ENCODE measurements around the gene TRIM7. TPM values are rescaled to one million over a fixed set of nuclear protein-coding genes. Genes with fewer than 3 reads are reported as not detected.
"Not testable (repeated sequence)": the region's sequence is repeated elsewhere in the genome, so short reads cannot be mapped to it uniquely, and the experiment has no call there.

The TRIM7 gene
- polyA plus RNA-seq, 4 donors, result 0.16 to 0.56 (median 0.30) TPM

- peak in 2 of 4 donors; percentile 51 to 58 for DNase-seq (ENCODE audit: low read depth in 4 of 4, low spot score in 3 of 4)
These were observed 45.5 kb downstream of the TRIM7 start for GRCh38 chr5:181159286-181160151.

- no peak for DNase-seq (ENCODE audit: low read depth in 4 of 4, low spot score in 3 of 4)
These were observed 46.1 kb downstream of the TRIM7 start for GRCh38 chr5:181158869-181159268.

- DNase-seq (ENCODE audit: low read depth in 4 of 4, low spot score in 3 of 4), result no peak
These were observed 48.2 kb downstream of the TRIM7 start for GRCh38 chr5:181156758-181157157.

GRCh38 chr5:181153814-181154213, 51.2 kb downstream of the TRIM7 start:
- no peak for DNase-seq (ENCODE audit: low read depth in 4 of 4, low spot score in 3 of 4)

- DNase-seq (ENCODE audit: low read depth in 4 of 4, low spot score in 3 of 4), result no peak
These were observed 52.6 kb downstream of the TRIM7 start for GRCh38 chr5:181152406-181152805.

- DNase-seq (ENCODE audit: low read depth in 4 of 4, low spot score in 3 of 4), result no peak
These were observed 53.9 kb downstream of the TRIM7 start for GRCh38 chr5:181151146-181151545.

- no peak for DNase-seq (ENCODE audit: low read depth in 4 of 4, low spot score in 3 of 4)
These were observed 54.9 kb downstream of the TRIM7 start for GRCh38 chr5:181149806-181150733.

- DNase-seq (ENCODE audit: low read depth in 4 of 4, low spot score in 3 of 4), result no peak
These were observed 55.6 kb downstream of the TRIM7 start for GRCh38 chr5:181149355-181149754.

GRCh38 chr5:181146927-181147636, 57.9 kb downstream of the TRIM7 start, which contains the start of gene OR2V2:
OR2V2 (plus strand) TSS chr5:181147586; CDS start chr5:181154943, 7,357 bp downstream.
- not testable (repeated sequence) for DNase-seq (ENCODE audit: low read depth in 4 of 4, low spot score in 3 of 4)

GRCh38 chr5:181145133-181145532, 59.9 kb downstream of the TRIM7 start:
- no peak for DNase-seq (ENCODE audit: low read depth in 4 of 4, low spot score in 3 of 4)

Other genes starting within 250 kb of the TRIM7 start
- under 1 TPM in 3 of 4 donors, not detected in 1; 0.05 to 0.11 (median 0.10) TPM for gene BTNL3, start 216.3 kb downstream of the TRIM7 start, polyA plus RNA-seq (ENCODE audit: insufficient read length in 4 of 4)
- 10 to 100 TPM in 1 of 4 donors, 1 to 10 TPM in 3; 4.2 to 10.0 (median 7.4) TPM for gene BTNL9, start 164.9 kb downstream of the TRIM7 start, polyA plus RNA-seq (ENCODE audit: insufficient read length in 4 of 4)
- gene OR2V1, start 74.0 kb downstream of the TRIM7 start, polyA plus RNA-seq (ENCODE audit: insufficient read length in 4 of 4), result not detected
- gene OR2V2, start 57.6 kb downstream of the TRIM7 start, polyA plus RNA-seq (ENCODE audit: insufficient read length in 4 of 4), result under 1 TPM in 2 of 4 donors, not detected in 2; 0.05 to 0.06 TPM
- gene TRIM41, start 18.1 kb upstream of the TRIM7 start, polyA plus RNA-seq (ENCODE audit: insufficient read length in 4 of 4), result 10 to 100 TPM; 21.0 to 39.0 (median 31.6) TPM
- gene RACK1, start 38.7 kb upstream of the TRIM7 start, polyA plus RNA-seq (ENCODE audit: insufficient read length in 4 of 4), result 1,000 to 10,000 TPM; 2,197 to 2,695 (median 2,429) TPM
- 10 to 100 TPM; 23.4 to 42.5 (median 27.2) TPM for gene TRIM52, start 55.9 kb upstream of the TRIM7 start, polyA plus RNA-seq (ENCODE audit: insufficient read length in 4 of 4)
- not detected for gene OR4F3, start 162.1 kb upstream of the TRIM7 start, polyA plus RNA-seq (ENCODE audit: insufficient read length in 4 of 4)